Activated T-cell treated with anti-CD3 and anti-CD28 coated beads for 48 hours (primary cell): ENCODE results near the gene CEACAM3.
"Not testable (repeated sequence)": the region's sequence is repeated elsewhere in the genome, so short reads cannot be mapped to it uniquely, and the experiment has no call there.

Experiments used
- DNase-seq: peaks from one replicate; pipeline ENCODE4 v3.0.0-alpha.2; 2020; ENCODE audit warnings: low read depth

CEACAM3 gene

DNA sequence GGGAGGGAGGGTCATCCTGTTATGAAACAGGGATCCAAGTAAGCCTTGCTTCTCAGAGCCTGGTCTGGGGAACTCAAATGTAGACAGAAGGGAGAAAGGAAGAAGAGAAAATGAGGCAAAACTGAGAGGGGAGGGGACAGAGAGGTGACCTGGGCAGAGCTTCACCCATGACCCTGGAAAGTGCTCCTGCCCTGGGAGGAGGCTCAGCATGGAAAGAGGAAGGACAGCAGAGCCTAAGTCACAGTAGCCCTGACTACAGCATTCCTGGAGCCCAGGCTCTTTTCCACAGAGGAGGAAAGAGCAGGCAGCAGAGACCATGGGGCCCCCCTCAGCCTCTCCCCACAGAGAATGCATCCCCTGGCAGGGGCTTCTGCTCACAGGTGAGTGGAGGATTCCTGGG lies at the start of gene CEACAM3:
Gene CEACAM3 (plus strand): TSS at position 226 of the 400 bp plus-strand sequence. CDS start 91 bp downstream, at position 317.
- DNase-seq: no peak

DNA sequence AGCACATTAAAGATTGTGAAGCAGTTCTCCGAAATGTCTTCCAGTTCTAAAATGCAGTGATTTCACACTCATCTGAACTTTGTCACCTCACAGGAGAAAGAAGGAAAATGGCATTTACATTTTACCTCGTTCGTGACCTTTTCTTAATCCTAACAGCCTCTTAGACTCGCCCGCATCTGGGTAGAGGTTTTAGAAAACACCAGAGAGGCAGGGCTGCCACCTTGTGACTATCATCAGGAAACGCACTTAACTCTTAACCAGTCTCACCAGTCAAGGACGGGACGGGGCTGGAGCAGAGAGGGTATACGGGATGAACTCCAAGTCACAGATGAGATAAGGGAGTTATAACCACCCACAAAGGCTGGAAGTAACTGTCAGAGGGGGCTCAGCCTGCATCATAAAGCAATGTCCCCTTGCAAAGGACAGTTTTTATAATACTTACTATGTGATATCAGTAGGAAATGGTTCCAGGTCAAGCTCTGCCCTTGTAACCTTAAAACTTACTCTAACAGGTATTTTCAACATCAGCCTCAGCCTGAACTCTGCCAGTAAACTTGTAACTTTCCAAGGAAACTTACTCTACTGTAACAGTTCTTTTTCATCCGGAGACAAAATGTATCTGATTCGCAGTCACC lies 49.7 kb upstream of the CEACAM3 start:
- DNase-seq: peak; percentile 37

DNA sequence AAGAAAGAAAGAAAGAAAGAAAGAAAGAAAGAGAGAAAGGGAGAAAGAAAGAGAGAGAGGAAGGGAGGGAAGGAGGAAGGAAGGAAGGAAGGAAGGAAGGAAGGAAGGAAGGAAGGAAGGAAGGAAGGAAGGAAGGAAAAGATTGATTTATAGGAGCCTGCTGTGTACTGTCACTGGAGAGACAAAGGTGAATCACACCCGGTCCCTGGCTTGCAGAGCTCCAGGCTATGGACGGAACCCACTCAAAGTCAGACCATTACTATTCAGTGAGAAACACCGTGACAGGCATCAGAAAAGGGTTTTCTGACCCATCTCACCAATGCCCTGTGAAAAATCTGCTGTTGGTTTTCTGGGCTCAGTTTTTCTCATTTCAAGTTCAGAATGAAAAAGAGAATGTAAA lies 48.4 kb upstream of the CEACAM3 start:
- no peak for DNase-seq

DNA sequence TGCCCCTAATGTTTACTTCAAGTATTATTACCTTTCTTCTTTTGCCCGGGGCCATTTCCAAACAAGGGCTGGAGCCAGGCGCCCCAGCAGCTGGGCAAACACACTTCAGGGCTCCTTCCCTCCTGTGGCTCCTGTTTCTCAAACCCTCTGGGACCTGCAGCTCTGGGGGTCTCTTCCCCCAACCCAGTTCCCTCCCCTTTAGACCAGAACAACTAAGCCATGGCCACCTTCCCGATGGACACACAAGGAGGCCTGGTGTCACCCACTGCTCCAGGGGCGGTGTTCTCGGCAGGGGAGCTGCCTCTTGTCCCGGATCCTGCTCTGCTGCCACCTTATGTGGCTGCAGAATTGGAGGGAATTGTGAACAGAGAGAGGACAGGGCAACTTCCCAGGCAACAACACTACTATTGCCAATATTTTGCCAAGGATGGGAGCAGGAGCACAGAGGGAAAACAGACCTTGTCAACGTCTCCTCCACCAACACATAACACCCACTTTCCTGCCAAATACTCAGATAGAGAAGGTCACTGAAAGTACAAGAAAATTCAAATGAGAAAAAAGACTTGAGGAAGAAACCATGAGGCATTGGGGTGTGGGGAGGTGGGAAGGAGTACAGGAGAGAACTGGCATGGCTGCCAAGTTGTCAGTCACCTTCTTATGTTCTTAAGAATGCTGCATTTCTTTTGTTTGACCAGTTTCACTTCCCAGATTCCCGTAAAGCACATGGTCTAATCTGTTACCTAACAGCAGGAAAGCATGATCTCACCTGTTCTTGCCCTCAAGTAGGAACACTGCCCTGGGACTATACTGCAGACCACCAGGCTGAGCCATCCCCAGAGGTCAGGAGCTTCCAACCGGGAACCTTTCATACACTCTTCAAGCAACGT lies 45.9 kb upstream of the CEACAM3 start:
- DNase-seq: not testable (repeated sequence)

DNA sequence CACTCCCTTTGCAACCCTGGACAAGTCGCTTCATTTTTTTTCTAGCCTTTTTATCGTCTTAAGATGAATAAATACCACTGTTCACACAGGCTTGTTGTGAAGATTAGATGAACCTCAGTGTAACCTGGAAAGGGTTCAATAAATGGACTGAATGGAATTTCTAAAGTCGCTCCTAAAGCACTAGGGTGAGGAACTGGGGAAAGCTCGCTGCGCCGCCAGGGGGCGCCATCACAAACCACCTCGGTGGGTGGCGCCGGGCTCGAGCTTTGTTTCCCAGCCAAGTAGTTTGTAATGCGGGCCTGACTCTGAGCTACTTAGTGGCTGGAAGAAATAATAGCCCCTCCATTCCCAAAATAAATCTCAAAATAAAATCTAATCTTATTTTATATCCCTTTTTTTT lies 43.2 kb upstream of the CEACAM3 start:
- peak; percentile 72 for DNase-seq

DNA sequence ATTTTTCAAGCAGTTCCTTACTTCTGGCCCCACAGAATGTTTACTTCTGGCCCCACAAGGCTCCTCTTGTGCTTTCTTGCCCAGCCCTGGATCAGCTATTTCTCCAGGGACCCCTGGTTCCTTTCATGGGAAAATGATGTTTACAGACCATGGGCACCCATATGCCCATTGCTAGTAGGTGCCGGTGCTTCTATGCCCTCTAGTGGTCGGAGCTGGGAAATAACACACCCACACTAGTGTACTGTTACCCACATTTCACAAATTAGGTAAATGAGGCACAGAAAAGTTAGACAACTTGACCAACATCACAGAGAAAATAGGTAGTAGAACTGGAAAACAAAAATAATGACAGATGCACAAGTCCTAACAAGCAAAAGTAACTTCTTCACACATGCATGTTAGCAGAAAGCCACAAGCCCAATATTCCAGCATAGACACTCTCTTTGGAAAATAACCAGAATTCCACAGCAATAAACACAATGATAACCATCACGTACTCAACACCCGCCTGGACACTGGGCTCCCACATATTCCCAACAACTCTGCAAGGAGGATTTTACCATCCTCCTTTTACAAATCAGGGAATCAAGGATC lies 42.4 kb upstream of the CEACAM3 start:
- DNase-seq: peak; percentile 51

DNA sequence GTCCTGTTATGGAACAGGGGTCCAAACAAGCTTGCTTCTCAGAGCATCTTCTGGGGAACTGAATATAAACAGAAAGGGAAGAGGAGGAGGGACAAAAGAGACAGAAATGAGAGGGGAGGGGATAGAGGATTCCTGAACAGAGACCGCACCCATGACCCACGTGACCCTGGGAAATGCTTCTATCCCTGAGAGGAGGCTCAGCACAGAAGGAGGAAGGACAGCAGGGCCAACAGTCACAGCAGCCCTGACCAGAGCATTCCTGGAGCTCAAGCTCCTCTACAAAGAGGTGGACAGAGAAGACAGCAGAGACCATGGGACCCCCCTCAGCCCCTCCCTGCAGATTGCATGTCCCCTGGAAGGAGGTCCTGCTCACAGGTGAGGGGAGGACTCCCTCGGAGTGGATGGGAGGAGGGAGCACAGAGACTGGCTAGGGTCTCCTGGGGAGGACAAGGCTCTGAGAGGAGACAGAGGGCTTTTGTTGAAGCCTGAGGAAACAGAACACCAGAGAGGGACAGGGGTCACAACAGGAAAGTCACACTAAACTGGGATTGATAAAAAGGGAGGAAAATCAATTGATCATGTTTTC lies 41.0 kb upstream of the CEACAM3 start, which contains the start of gene CEACAM6:
Gene CEACAM6 (plus strand): TSS at position 203 of the 586 bp plus-strand sequence. CDS start 109 bp downstream, at position 312.
- DNase-seq: no peak

DNA sequence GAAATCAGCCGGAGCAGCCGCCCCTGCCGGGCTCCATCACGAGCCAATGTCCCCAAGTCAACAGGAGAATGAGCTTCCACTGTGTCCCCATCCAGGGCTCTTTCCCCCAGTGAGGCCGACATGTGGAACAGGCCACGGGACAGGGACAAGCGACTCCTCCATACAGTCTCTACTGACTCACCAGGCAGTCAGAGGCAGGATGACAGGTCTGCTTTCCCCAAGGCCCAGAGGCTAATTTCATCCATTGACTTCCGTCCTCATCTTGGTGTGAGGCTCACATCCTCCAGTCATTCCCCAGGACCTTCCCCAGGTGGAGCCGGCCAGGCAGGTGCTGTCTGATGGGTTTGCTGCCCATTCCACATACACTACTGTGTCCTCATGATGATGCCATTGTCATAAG lies 37.5 kb upstream of the CEACAM3 start:
- DNase-seq: no peak

DNA sequence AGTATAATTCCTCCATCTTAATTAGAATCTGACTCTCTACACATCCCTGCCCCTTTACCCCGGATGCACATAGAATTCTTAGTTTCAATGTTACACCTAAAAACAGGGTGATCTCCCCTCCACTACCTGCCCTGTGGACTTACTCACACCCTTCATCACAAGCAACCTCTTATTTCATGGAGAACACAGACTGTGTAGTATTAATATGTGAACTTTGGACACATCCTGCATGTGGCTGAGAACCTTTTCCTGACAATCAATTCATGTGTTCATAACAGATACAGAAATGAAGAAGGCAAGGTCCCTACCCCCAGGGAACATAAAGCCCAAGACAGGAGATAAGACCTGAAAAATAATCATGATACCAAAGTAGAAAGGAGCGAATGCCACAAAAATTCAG lies 29.3 kb upstream of the CEACAM3 start:
- DNase-seq: no peak

DNA sequence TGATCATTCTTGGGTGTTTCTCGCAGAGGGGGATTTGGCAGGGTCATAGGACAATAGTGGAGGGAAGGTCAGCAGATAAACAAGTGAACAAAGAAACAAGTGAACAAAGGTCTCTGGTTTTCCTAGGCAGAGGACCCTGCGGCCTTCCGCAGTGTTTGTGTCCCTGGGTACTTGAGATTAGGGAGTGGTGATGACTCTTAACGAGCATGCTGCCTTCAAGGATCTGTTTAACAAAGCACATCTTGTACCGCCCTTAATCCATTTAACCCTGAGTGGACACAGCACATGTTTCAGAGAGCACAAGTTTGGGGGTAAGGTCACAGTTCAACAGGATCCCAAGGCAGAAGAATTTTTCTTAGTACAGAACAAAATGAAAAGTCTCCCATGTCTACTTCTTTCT lies 28.3 kb upstream of the CEACAM3 start:
- DNase-seq: not testable (repeated sequence)

DNA sequence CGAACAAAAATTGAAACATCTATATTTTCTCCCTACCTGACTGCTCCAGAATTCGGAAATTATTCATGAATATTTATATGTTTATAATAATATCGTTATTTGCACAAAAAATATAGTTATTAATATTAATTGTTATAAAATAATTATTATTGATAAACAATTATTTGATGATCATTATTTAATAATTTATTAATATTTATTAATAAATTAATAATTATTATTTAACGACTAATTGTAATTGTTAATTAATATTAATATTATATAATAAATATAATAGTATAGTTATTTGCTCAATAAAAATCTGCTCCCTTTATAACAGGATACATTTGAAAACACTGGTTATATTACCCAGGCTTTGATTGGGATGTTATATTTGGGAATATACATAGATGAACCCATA lies 26.8 kb upstream of the CEACAM3 start:
- no peak for DNase-seq

DNA sequence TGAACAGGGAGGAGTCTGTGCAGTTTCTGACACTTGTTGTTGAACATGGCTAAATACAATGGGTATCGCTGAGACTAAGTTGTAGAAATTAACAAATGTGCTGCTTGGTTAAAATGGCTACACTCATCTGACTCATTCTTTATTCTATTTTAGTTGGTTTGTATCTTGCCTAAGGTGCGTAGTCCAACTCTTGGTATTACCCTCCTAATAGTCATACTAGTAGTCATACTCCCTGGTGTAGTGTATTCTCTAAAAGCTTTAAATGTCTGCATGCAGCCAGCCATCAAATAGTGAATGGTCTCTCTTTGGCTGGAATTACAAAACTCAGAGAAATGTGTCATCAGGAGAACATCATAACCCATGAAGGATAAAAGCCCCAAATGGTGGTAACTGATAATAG lies 25.0 kb upstream of the CEACAM3 start:
- DNase-seq: no peak

DNA sequence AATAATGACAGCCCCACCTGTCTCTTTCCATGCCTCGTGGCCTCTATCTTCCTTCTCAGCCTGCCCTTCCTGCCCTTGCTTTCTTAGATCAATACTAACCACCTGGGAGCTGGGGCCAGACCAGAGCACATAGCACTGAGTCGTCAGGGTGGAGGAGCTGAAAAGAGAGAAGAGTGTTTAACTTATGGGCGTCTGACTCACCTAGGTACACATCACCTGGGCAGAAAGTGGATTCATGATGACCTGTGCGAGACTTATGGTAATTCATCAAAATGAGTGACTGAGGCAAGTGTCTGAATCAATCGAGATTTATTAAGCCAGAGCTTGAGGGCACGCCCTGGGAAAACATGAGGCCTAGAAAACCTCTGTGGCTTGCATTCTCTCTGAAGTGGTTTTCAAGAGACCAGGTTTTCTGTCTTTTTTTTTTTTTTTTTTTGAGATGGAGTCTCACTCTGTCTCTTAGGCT lies 21.8 kb upstream of the CEACAM3 start:
- peak; percentile 8 for DNase-seq

DNA sequence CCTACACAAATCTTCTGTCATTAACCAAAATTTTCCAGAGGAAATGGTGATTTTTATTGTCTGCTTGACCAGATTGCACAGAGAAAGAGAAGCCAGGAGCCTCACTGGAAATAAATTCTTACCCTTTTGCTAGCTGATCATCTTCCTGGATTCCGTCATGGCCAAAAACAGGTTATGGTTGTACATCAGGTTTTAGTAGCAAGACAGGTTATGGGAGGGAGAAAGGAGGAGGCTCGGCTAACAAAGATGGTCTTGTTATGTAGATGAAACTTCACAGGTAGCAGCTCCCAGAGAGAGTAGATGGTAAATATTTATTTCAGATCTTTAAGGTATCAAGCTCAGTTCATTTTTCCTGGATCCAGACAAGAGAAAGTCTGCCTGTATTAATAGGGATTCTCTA lies 19.7 kb upstream of the CEACAM3 start:
- no peak for DNase-seq

DNA sequence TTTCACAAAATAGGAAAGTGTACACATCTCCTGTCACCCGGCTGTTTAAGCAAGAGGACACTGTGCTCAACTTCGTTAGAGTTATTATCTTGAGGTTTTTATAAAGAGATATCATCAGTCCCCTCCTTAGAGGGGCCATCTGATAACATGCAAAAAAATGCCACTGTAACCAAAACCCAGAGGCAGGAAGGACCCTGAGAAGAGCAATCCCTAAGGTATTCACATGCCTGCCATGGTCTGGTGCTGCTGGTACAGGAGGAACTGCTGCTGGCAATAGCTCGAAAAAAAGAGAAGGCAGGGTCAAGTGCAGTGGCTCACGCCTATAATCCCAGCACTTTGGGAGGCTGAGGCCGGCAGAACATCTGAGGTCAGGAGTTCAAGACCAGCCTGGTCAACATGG lies 12.8 kb upstream of the CEACAM3 start:
- no peak for DNase-seq

DNA sequence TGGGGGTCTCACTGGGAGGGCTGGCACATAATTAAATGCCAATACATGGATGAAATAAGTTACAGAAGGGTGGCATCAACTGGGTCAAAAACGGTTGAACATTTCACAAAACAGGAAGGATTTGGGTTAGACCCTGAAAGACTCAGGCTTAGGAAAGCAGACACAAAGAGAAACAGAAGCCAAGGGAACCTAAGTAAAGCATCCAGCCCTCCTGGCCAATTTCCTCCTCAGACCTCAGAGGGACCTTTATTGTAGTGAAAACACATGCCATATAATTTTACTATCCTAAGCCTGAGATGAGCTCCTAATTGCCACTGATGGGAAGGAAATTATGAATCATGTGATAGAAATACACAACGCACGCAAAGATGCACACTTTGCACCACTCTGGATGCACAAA lies 12.1 kb upstream of the CEACAM3 start:
- no peak for DNase-seq

DNA sequence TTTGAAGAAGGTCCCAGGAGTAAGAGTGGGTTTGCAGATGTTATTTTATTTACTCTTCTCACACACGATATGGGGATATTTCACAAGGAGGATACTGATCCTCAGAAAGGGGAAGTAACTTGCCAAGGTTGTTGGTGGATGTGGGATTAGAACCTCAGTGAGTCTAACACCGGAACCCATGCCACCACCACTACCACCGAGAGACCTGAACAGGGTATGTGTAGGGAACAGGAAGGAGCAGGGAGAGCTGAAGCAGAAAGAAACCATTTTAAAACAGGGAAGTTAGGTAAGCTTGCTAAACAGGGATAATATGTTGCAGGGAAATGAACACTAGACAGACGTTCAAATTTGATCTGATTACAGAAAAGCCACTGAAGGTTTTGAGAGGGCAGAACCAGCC lies 11.6 kb upstream of the CEACAM3 start:
- DNase-seq: no peak

DNA sequence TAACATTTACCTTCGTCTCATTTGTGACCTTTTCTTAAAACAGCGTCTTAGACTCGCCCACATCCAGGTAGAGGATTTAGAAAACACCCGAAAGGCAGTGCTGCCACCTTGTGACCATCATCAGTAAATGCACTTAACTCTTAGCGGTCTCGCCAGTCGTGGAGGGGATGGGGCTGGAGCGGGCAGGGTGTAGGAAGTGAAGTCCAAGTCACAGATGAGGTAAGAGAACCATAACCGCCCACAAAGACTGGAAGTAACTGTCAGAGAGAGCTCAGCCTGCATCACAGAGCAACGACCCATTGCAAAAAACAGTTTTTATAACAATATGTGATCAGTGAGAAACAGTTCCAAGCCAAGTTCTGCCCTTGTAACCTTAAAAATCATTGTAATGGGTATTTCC lies 10.7 kb upstream of the CEACAM3 start:
- peak; percentile 54 for DNase-seq

DNA sequence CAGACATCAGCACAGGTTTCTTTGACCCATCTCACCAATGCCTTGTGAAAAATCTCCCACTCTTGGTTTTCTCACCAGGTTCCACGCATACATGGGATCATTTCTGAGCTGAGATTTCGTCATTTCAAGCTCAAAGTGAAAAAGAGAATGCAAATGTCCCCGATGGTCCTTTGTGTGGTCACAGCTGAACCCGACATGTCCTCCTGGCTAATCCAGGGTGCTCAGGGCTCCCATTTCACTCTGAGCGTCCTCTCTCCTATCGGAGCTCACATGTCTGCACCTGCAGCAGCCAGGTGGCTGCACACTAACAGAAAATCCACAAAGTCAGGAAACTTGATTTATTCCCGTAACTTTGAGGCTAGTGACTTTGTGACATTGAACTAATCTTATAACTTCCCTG lies 9.3 kb upstream of the CEACAM3 start:
- DNase-seq: no peak

DNA sequence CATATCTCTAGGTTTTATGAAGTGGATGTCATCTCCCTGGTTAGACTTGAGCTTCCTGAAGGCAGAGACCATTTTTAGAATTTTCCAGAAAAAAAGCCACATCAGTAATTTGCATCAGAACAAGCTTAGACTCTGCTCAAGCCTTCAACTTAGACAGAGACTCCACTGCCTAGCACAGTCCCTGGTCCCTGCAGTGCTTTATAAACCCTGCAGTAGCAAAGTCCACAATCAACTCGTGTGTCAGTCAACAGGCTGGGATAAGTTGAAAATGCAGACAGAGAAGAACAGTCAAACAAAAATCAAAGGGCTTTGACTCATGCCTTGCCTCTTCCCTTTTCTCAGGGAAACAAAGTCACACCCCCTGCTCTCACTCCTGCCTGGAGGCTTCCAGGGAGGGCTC lies 7.9 kb upstream of the CEACAM3 start:
- not testable (repeated sequence) for DNase-seq

DNA sequence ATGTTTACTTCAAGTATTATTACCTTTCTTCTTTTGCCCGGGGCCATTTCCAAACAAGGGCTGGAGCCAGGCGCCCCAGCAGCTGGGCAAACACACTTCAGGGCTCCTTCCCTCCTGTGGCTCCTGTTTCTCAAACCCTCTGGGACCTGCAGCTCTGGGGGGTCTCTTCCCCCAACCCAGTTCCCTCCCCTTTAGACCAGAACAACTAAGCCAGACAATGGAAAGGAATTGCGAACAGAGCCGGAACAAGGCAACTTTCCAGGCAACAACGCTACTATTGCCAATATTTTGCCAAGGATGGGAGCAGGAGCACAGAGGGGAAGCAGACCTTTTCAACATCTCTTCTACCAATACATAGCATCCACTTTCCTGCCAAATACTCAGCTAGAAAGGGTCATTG lies 7.3 kb upstream of the CEACAM3 start:
- not testable (repeated sequence) for DNase-seq
